GM21390 (cell line): ENCODE measurements around the gene RUNX3.
"Not testable (repeated sequence)": the region's sequence is repeated elsewhere in the genome, so short reads cannot be mapped to it uniquely, and the experiment has no call there.

Source experiments
- ATAC-seq: cut with Tn5 transposase; IDR thresholded peaks from one replicate; pipeline ENCODE4 v1.9.1; 2021; ENCODE audit not compliant: unreplicated experiment

Gene RUNX3

GRCh38 chr1:24914226-24915069 lies 15.6 kb downstream of the RUNX3 start:
- ATAC-seq: no peak

GRCh38 chr1:24913616-24914225 lies 16.4 kb downstream of the RUNX3 start:
- ATAC-seq: no peak

- no peak for ATAC-seq
These were observed 16.8 kb downstream of the RUNX3 start for GRCh38 chr1:24913274-24913604.

- ATAC-seq: no peak
These were observed 17.5 kb downstream of the RUNX3 start for GRCh38 chr1:24912376-24913273.

- no peak for ATAC-seq
These were observed 18.4 kb downstream of the RUNX3 start for GRCh38 chr1:24911651-24912155.

GRCh38 chr1:24910751-24911650 lies 19.1 kb downstream of the RUNX3 start:
- ATAC-seq: no peak

GRCh38 chr1:24910210-24910609 lies 19.9 kb downstream of the RUNX3 start:
- ATAC-seq: no peak

GRCh38 chr1:24909388-24909898 lies 20.6 kb downstream of the RUNX3 start:
- no peak for ATAC-seq

- ATAC-seq: no peak
These were observed 21.4 kb downstream of the RUNX3 start for GRCh38 chr1:24908591-24909259.

GRCh38 chr1:24907587-24908294 lies 22.3 kb downstream of the RUNX3 start:
- not testable (repeated sequence) for ATAC-seq

GRCh38 chr1:24906760-24907490 lies 23.2 kb downstream of the RUNX3 start:
- no peak for ATAC-seq

- ATAC-seq: no peak
These were observed 23.9 kb downstream of the RUNX3 start for GRCh38 chr1:24905979-24906720.

GRCh38 chr1:24905355-24905978 lies 24.6 kb downstream of the RUNX3 start:
- ATAC-seq: no peak

- ATAC-seq: no peak
These were observed 25.2 kb downstream of the RUNX3 start for GRCh38 chr1:24904731-24905354.

- no peak for ATAC-seq
These were observed 25.9 kb downstream of the RUNX3 start for GRCh38 chr1:24903955-24904730.

- ATAC-seq: no peak
These were observed 26.5 kb downstream of the RUNX3 start for GRCh38 chr1:24903560-24903954.
